SJSA1 (cell line): Measurements from ENCODE around the gene PANK4. TPM values are rescaled to one million over a fixed set of nuclear protein-coding genes. Genes with fewer than 3 reads are reported as not detected.

Experiments
- DNase-seq, 2 experiments: peaks; one replicate each; pipeline ENCODE4 v3.0.0-alpha.2; 2015 to 2020; ENCODE audit warnings: low spot score in 2 of 2, low read depth in 1 of 2
- H3K27ac ChIP-seq: fragments of 250-450 bp; sonication (Bioruptor Pico); 2 replicates; pipeline ENCODE4 v1.5.1; 2020; ENCODE audit warnings: mild to moderate bottlenecking, moderate library complexity
- H3K27me3 ChIP-seq: fragments of 250-450 bp; sonication (Bioruptor Pico); replicated peaks from 2 replicates; pipeline ENCODE4 v1.5.1; 2020; ENCODE audit warnings: mild to moderate bottlenecking, moderate library complexity
- H3K36me3 ChIP-seq: fragments of 250-450 bp; sonication (Bioruptor Pico); 2 replicates; pipeline ENCODE4 v1.5.1; 2020; ENCODE audit warnings: mild to moderate bottlenecking
- H3K4me1 ChIP-seq: fragments of 250-450 bp; sonication (Bioruptor Pico); replicated peaks from 2 replicates; pipeline ENCODE4 v1.6.1; 2021; ENCODE audit warnings: mild to moderate bottlenecking
- H3K4me3 ChIP-seq: fragments of 250-450 bp; sonication (Bioruptor Pico); 2 replicates; pipeline ENCODE4 v1.5.1; 2020; ENCODE audit warnings: mild to moderate bottlenecking
- H3K9me3 ChIP-seq: fragments of 250-450 bp; sonication (Bioruptor Pico); replicated peaks from 2 replicates; pipeline ENCODE4 v1.5.1; 2020; ENCODE audit warnings: mild to moderate bottlenecking
- total RNA-seq: library from RNA; depleted of rRNA; stranded (reverse); fragments of >200 nt; shearing (Covaris generic); gene quantifications from 2 replicates; pipeline ENCODE4 v1.2.3, GENCODE V29; 2014

The PANK4 gene
- total RNA-seq, 1 experiment from 2014 or later: 39.9 TPM

DNA sequence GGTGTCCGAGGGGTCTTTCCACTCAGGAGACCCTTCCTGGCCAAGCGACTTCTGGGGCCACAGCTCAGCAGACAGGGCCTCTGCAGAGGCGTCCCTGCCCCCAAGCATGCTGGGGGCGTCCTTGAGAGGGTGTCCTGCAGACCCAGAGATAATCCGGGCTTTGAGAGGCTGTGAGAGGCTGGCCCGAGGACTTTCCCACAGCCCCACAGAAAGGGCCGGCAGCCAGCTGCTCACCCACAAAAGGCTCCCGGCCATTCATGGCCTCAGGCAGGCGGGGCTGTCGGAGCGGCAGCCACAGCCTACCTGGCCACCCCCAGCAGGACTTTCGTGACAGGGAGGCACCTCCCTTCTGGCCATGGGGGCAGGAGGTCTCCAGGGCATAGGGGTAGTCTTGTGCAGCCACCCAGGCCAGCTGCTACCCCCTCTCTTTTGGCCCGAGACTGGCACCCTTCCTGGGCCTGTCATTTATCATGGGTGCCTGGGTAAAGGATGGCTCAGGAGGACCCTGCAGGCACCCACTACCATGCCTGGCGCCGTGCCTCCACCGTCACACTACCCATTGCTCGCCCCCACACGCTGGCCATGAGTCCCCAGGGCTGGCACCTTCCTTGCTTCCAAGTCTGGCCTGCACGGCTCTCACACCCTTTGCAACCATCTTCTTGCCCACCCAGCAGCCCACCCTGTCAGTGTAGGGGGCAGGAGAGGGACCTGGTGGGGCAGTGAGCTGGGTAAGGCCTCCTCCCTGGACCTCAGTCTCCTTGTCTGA, 18.7 kb upstream of the PANK4 start:
- no peaks in the 10 kb centered on the region for H3K27me3 ChIP-seq
- DNase-seq: no peak
- H3K9me3 ChIP-seq: no peaks in the 10 kb centered on the region
- H3K4me3 ChIP-seq: no peak overlapping the region
- H3K27ac ChIP-seq: no peak overlapping the region
- H3K4me1 ChIP-seq: peaks cover 40% of the 10 kb centered on the region
- no peaks in the 10 kb centered on the region for H3K36me3 ChIP-seq

- H3K4me1 ChIP-seq: peaks cover 40% of the 10 kb centered on the region
- H3K27ac ChIP-seq: no peak overlapping the region
- H3K27me3 ChIP-seq: no peaks in the 10 kb centered on the region
- DNase-seq: no peak
- H3K9me3 ChIP-seq: no peaks in the 10 kb centered on the region
- no peaks in the 10 kb centered on the region for H3K36me3 ChIP-seq
- H3K4me3 ChIP-seq: no peak overlapping the region
These were observed 17.9 kb upstream of the PANK4 start for GRCh38 chr1:2544093-2544874.

DNA sequence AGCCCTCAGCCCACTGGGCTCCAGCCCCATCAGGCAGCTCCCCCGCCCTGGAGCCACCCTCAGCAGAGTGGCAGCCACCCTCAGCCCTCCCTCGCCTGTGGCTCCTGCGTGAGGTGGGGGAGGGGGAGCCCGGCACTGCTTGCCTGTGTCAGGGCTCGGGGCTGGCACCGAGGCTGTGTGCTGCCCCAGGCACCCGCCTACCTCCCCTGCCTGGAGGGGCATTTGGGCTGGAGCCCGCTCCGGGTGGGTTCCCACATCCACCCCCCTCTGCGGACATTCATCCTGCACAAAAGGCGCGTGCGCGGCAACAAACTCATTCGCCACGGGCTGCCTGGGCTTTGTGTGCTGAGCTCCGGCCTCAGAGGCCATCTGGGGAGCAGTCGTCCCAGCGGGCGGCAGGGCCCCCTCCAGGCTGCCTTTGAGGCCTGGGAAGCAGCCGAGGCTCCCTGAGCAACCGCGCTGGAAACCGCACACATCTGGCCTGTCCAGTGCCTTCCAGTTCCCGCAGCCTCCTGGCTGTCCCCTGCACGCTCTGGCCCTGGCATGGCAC, 17.2 kb upstream of the PANK4 start:
- H3K27ac ChIP-seq: no peak overlapping the region
- H3K36me3 ChIP-seq: no peaks in the 10 kb centered on the region
- no peaks in the 10 kb centered on the region for H3K9me3 ChIP-seq
- H3K4me1 ChIP-seq: peaks cover 34% of the 10 kb centered on the region
- no peak for DNase-seq
- no peak overlapping the region for H3K4me3 ChIP-seq
- H3K27me3 ChIP-seq: no peaks in the 10 kb centered on the region

- Histone ChIP-seq H3K27ac (no peak overlapping the region), H3K36me3 (no peaks in the 10 kb centered on the region)
These were observed 16.0 kb upstream of the PANK4 start for GRCh38 chr1:2542246-2542915.

GRCh38 chr1:2541619-2542245, 15.3 kb upstream of the PANK4 start:
- Histone ChIP-seq H3K4me3 (no peak overlapping the region), H3K27ac (no peak overlapping the region), H3K4me1 (peaks cover 19% of the 10 kb centered on the region), H3K9me3 (no peaks in the 10 kb centered on the region), H3K27me3 (no peaks in the 10 kb centered on the region), H3K36me3 (no peaks in the 10 kb centered on the region)
- DNase-seq: no peak

More at GRCh38 chr1:2542246-2542915, 16.0 kb upstream of the PANK4 start:
- no peaks in the 10 kb centered on the region for H3K27me3 ChIP-seq
- H3K9me3 ChIP-seq: no peaks in the 10 kb centered on the region
- DNase-seq: no peak
- peaks cover 25% of the 10 kb centered on the region for H3K4me1 ChIP-seq
- no peak overlapping the region for H3K4me3 ChIP-seq

- DNase-seq: no peak
- H3K36me3 ChIP-seq: no peaks in the 10 kb centered on the region
- no peak overlapping the region for H3K27ac ChIP-seq
- no peaks in the 10 kb centered on the region for H3K27me3 ChIP-seq
- H3K4me3 ChIP-seq: no peak overlapping the region
- no peaks in the 10 kb centered on the region for H3K9me3 ChIP-seq
- H3K4me1 ChIP-seq: peaks cover 13% of the 10 kb centered on the region
These were observed 14.6 kb upstream of the PANK4 start for GRCh38 chr1:2540816-2541492.

- Histone ChIP-seq H3K9me3 (no peaks in the 10 kb centered on the region), H3K27me3 (no peaks in the 10 kb centered on the region), H3K27ac (no peak overlapping the region), H3K4me1 (peaks cover 25% of the 10 kb centered on the region), H3K4me3 (no peak overlapping the region), H3K36me3 (no peaks in the 10 kb centered on the region)
- no peak for DNase-seq
These were observed 13.0 kb upstream of the PANK4 start for GRCh38 chr1:2539312-2539907.

- Histone ChIP-seq H3K4me1 (peaks cover 23% of the 10 kb centered on the region), H3K4me3 (no peak overlapping the region), H3K27me3 (no peaks in the 10 kb centered on the region), H3K9me3 (no peaks in the 10 kb centered on the region), H3K36me3 (no peaks in the 10 kb centered on the region), H3K27ac (no peak overlapping the region)
- DNase-seq: no peak
These were observed 12.5 kb upstream of the PANK4 start for GRCh38 chr1:2538872-2539271.

- peaks cover 23% of the 10 kb centered on the region for H3K4me1 ChIP-seq
- H3K36me3 ChIP-seq: no peaks in the 10 kb centered on the region
- no peak overlapping the region for H3K27ac ChIP-seq
These were observed 12.0 kb upstream of the PANK4 start for GRCh38 chr1:2538376-2538775.

GRCh38 chr1:2537784-2538115, 11.4 kb upstream of the PANK4 start:
- Histone ChIP-seq H3K27me3 (no peaks in the 10 kb centered on the region), H3K27ac (no peak overlapping the region), H3K9me3 (no peaks in the 10 kb centered on the region), H3K4me3 (no peak overlapping the region), H3K4me1 (peaks cover 29% of the 10 kb centered on the region), H3K36me3 (no peaks in the 10 kb centered on the region)
- DNase-seq: no peak

More at GRCh38 chr1:2538376-2538775, 12.0 kb upstream of the PANK4 start:
- Histone ChIP-seq H3K4me3 (no peak overlapping the region), H3K9me3 (no peaks in the 10 kb centered on the region), H3K27me3 (no peaks in the 10 kb centered on the region)
- DNase-seq: no peak

DNA sequence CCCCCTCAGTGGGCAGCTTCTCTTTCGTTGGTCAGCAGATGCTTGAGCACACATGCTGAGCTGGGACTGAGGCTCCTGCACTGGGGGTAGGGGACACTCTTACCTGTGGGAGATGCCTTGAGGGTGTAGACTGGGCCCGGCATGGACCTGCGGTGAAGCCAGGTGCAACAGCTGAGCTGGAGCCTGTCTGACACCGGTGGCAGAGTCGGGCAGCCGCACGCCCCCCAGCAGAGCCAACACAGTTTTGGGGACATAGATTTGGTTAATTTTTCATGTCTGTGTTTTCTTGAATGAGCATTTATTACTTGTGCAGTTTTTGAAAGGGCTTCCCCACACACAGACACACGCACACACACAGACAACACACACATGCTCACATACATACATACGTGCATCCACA, 9.6 kb upstream of the PANK4 start:
- peaks cover 29% of the 10 kb centered on the region for H3K4me1 ChIP-seq
- no peak overlapping the region for H3K4me3 ChIP-seq
- DNase-seq: no peak
- H3K9me3 ChIP-seq: no peaks in the 10 kb centered on the region
- no peaks in the 10 kb centered on the region for H3K36me3 ChIP-seq
- H3K27me3 ChIP-seq: 0 out of 2 replicates have a peak, but pooled peaks cover 2% of the 10 kb centered on the region
- H3K27ac ChIP-seq: no peak overlapping the region

- Histone ChIP-seq H3K27ac (no peak overlapping the region), H3K36me3 (no peaks in the 10 kb centered on the region), H3K4me3 (no peak overlapping the region), H3K9me3 (no peaks in the 10 kb centered on the region), H3K27me3 (0 out of 2 replicates have a peak, but pooled peaks cover 2% of the 10 kb centered on the region), H3K4me1 (peaks cover 29% of the 10 kb centered on the region)
- no peak for DNase-seq
These were observed 9.1 kb upstream of the PANK4 start for GRCh38 chr1:2535455-2535854.
